DND-41 (cell line): ENCODE data around the gene STK36.

Source experiments
- ATAC-seq: fragments of 200-7000 bp; cut with Tn5 transposase; 3 replicates; pipeline ENCODE4 v1.9.1; 2021; ENCODE audit warnings: low read depth; ENCODE audit not compliant: insufficient read depth
- DNase-seq: peaks from one replicate; pipeline ENCODE4 v3.0.0-alpha.2; 2020
- H2AFZ ChIP-seq: 2 replicates; pipeline ENCODE4 v1.6.0; 2012; ENCODE audit warnings: low read depth, low read length
- H3K27ac ChIP-seq: 2 replicates; pipeline ENCODE4 v1.5.1; 2012; ENCODE audit warnings: low read length, inconsistent platforms
- H3K27me3 ChIP-seq: fragments of 200-600 bp; sonication (generic); 2 replicates; pipeline ENCODE4 v1.6.0; 2012; ENCODE audit warnings: low read length, mild to moderate bottlenecking, inconsistent platforms; ENCODE audit not compliant: insufficient read depth, poor library complexity
- H3K36me3 ChIP-seq: 2 replicates; pipeline ENCODE4 v1.5.1; 2012; ENCODE audit warnings: low read length, inconsistent platforms; ENCODE audit not compliant: insufficient read depth
- H3K4me1 ChIP-seq: 2 replicates; pipeline ENCODE4 v1.5.1; 2012; ENCODE audit warnings: mild to moderate bottlenecking, low read length; ENCODE audit not compliant: insufficient read depth
- H3K4me2 ChIP-seq: 2 replicates; pipeline ENCODE4 v1.6.0; 2012; ENCODE audit warnings: mild to moderate bottlenecking, moderate library complexity, low read length, inconsistent platforms; ENCODE audit not compliant: insufficient read depth
- H3K4me3 ChIP-seq, 2 experiments: fragments of 200-600 bp in 1 of 2; shearing (Covaris generic) in 1 of 2; 2 replicates each; pipeline ENCODE4 v1.5.1; 2012 to 2016; ENCODE audit warnings: inconsistent platforms in 2 of 2, low read length in 2 of 2, mild to moderate bottlenecking in 2 of 2, low read depth in 1 of 2, moderate library complexity in 1 of 2
- H3K79me2 ChIP-seq: 2 replicates; pipeline ENCODE4 v1.6.0; 2012; ENCODE audit warnings: low read length, inconsistent platforms; ENCODE audit not compliant: insufficient read depth
- H3K9ac ChIP-seq: 2 replicates; pipeline ENCODE4 v1.6.0; 2012; ENCODE audit warnings: low read depth, mild to moderate bottlenecking, inconsistent platforms, low read length, moderate library complexity
- H3K9me3 ChIP-seq: 2 replicates; pipeline ENCODE4 v1.5.1; 2012; ENCODE audit warnings: low read length, moderate library complexity, mild to moderate bottlenecking, inconsistent platforms; ENCODE audit not compliant: insufficient read depth, severe bottlenecking
- H4K20me1 ChIP-seq: 2 replicates; pipeline ENCODE4 v1.6.0; 2012; ENCODE audit warnings: low read length; ENCODE audit not compliant: insufficient read depth
- CTCF ChIP-seq: IDR thresholded peaks from 2 replicates; pipeline ENCODE4 v1.5.1; 2012; ENCODE audit warnings: borderline replicate concordance, low read length, moderate library complexity, mild to moderate bottlenecking; ENCODE audit not compliant: poor library complexity, severe bottlenecking; ENCODE audit errors: extremely low read depth
- EZH2 ChIP-seq: IDR thresholded peaks from 3 replicates; pipeline ENCODE4 v1.6.1; 2012; ENCODE audit warnings: borderline replicate concordance, low read depth, mild to moderate bottlenecking, moderate library complexity, low read length, inconsistent platforms; ENCODE audit not compliant: severe bottlenecking

STK36 gene

GRCh38 chr2:218662827-218663226 is 9.1 kb upstream of the STK36 start:
- H3K4me3 ChIP-seq: no peak overlapping the region
- no peaks in the 10 kb centered on the region for H3K9me3 ChIP-seq
- no peak for ATAC-seq
- H3K4me2 ChIP-seq: no peak overlapping the region
- DNase-seq: no peak
- peaks cover 30% of the 10 kb centered on the region for H3K79me2 ChIP-seq
- no peak overlapping the region for H3K9ac ChIP-seq
- H3K27ac ChIP-seq: no peak overlapping the region
- H2AFZ ChIP-seq: no peak overlapping the region
- peaks cover 3% of the 10 kb centered on the region for H4K20me1 ChIP-seq
- TF ChIP-seq EZH2 (no peak), CTCF (no peak)
- H3K36me3 ChIP-seq: peaks cover 64% of the 10 kb centered on the region
- no peaks in the 10 kb centered on the region for H3K27me3 ChIP-seq
- H3K4me1 ChIP-seq: peaks cover 29% of the 10 kb centered on the region

- no peaks in the 10 kb centered on the region for H3K27me3 ChIP-seq
- no peak overlapping the region for H3K4me3 ChIP-seq
- DNase-seq (no peak), ATAC-seq (no peak)
- H2AFZ ChIP-seq: no peak overlapping the region
- TF ChIP-seq EZH2 (no peak), CTCF (no peak)
- no peaks in the 10 kb centered on the region for H3K9me3 ChIP-seq
- H3K4me1 ChIP-seq: peaks cover 18% of the 10 kb centered on the region
- no peak overlapping the region for H3K27ac ChIP-seq
- H4K20me1 ChIP-seq: peaks cover 3% of the 10 kb centered on the region
- no peak overlapping the region for H3K4me2 ChIP-seq
- H3K9ac ChIP-seq: no peak overlapping the region
- peaks cover 69% of the 10 kb centered on the region for H3K36me3 ChIP-seq
- peaks cover 19% of the 10 kb centered on the region for H3K79me2 ChIP-seq
Observed at GRCh38 chr2:218663901-218664300, 8.0 kb upstream of the STK36 start.

- no peak overlapping the region for H2AFZ ChIP-seq
- no peak overlapping the region for H3K4me3 ChIP-seq
- H3K9ac ChIP-seq: no peak overlapping the region
- no peak for ATAC-seq
- peaks cover 3% of the 10 kb centered on the region for H4K20me1 ChIP-seq
- no peak for DNase-seq
- H3K27me3 ChIP-seq: no peaks in the 10 kb centered on the region
- peaks cover 20% of the 10 kb centered on the region for H3K79me2 ChIP-seq
- H3K4me1 ChIP-seq: peaks cover 18% of the 10 kb centered on the region
- H3K36me3 ChIP-seq: peaks cover 71% of the 10 kb centered on the region
- H3K9me3 ChIP-seq: no peaks in the 10 kb centered on the region
- no peak overlapping the region for H3K27ac ChIP-seq
- TF ChIP-seq EZH2 (no peak), CTCF (no peak)
- no peak overlapping the region for H3K4me2 ChIP-seq
Observed at GRCh38 chr2:218664653-218665052, 7.2 kb upstream of the STK36 start.

- H3K9me3 ChIP-seq: no peaks in the 10 kb centered on the region
- no peaks in the 10 kb centered on the region for H4K20me1 ChIP-seq
- peak overlapping the region; percentile 74 for H3K27ac ChIP-seq
- TF ChIP-seq CTCF: no peak
- no peak for TF ChIP-seq EZH2
- ATAC-seq: no peak; the same call in 2 of the 3 replicates
- DNase-seq: no peak
- H3K9ac ChIP-seq: peak overlapping the region; percentile 73
- H3K36me3 ChIP-seq: peaks cover 20% of the 10 kb centered on the region
- H3K27me3 ChIP-seq: no peaks in the 10 kb centered on the region
- H3K79me2 ChIP-seq: peaks cover 32% of the 10 kb centered on the region
- peak overlapping the region; percentile 98 for H3K4me2 ChIP-seq
- H2AFZ ChIP-seq: peak overlapping the region; percentile 100
- peaks cover 22% of the 10 kb centered on the region for H3K4me1 ChIP-seq
- peak overlapping the region; percentile 94 to 96 for H3K4me3 ChIP-seq
Observed at GRCh38 chr2:218671097-218671653, 711 bp upstream of the STK36 start.
